Panc1 (cell line): ENCODE measurements around the gene PHOSPHO2. TPM values are rescaled to one million over a fixed set of nuclear protein-coding genes. Genes with fewer than 3 reads are reported as not detected.
A peak's percentile ranks its signal among the peaks of the same experiment; 100 is the strongest.

Experiments used
- ATAC-seq: fragments of 200-7000 bp; cut with Tn5 transposase; 2 replicates; pipeline ENCODE4 v1.9.1; 2020; ENCODE audit warnings: mild to moderate bottlenecking, moderate library complexity
- BruUV-seq: library from RNA; stranded (reverse); fragments of 400-500 nt; replicated peaks from 2 replicates; lab custom pipeline; 2021; lab: Mats Ljungman, UMichigan
- CTCF ChIA-PET: fragments of 300-600 bp; sonication (Branson Sonifier 250); formaldehyde crosslinking; loops from one replicate; lab custom pipeline; 2022; ENCODE audit warnings: antibody characterized with exemption; lab: Charles Lee
- POLR2A ChIA-PET: fragments of 300-600 bp; sonication (Branson Sonifier 250); formaldehyde crosslinking; loops from one replicate; lab custom pipeline; 2022; ENCODE audit warnings: antibody characterized with exemption; lab: Charles Lee
- DNase-seq: peaks from one replicate; pipeline ENCODE4 v3.0.0-alpha.2; 2010; ENCODE audit warnings: low read depth, low spot score
- H3K27ac ChIP-seq: 2 replicates; pipeline ENCODE4 v1.5.1; 2011; ENCODE audit warnings: mild to moderate bottlenecking, low read length, inconsistent platforms
- H3K27me3 ChIP-seq: fragments of 200-500 bp; sonication (Bioruptor generic); 2 replicates; pipeline ENCODE4 v1.6.0; 2014; ENCODE audit warnings: low read length, inconsistent platforms; ENCODE audit not compliant: control insufficient read depth, insufficient read depth
- H3K36me3 ChIP-seq: fragments of 200-500 bp; sonication (Bioruptor generic); 2 replicates; pipeline ENCODE4 v1.5.1; 2014; ENCODE audit warnings: inconsistent platforms, mild to moderate bottlenecking, low read length, moderate library complexity; ENCODE audit not compliant: control insufficient read depth, insufficient read depth
- H3K4me1 ChIP-seq: 2 replicates; pipeline ENCODE4 v1.5.1; 2011; ENCODE audit warnings: inconsistent platforms, mild to moderate bottlenecking, low read length, moderate library complexity; ENCODE audit not compliant: control insufficient read depth, insufficient read depth
- H3K4me3 ChIP-seq, 2 experiments: 2 replicates each; pipeline ENCODE4 v1.5.1; 2011 to 2012; ENCODE audit warnings: low read depth in 2 of 2, low read length in 2 of 2, mild to moderate bottlenecking in 2 of 2, inconsistent platforms in 1 of 2, moderate library complexity in 1 of 2
- H3K9me3 ChIP-seq: fragments of 200-500 bp; sonication (Bioruptor generic); 2 replicates; pipeline ENCODE4 v1.5.1; 2014; ENCODE audit warnings: low read depth, mild to moderate bottlenecking, inconsistent platforms, low read length, moderate library complexity; ENCODE audit not compliant: control insufficient read depth, insufficient read depth
- POLR2AphosphoS5 ChIP-seq: IDR thresholded peaks from 2 replicates; pipeline ENCODE4 v1.6.1; 2012; ENCODE audit warnings: mild to moderate bottlenecking, low read depth, low read length, moderate library complexity
- SIN3A ChIP-seq: IDR thresholded peaks from 2 replicates; pipeline ENCODE4 v1.6.1; 2012; ENCODE audit warnings: low read depth, mild to moderate bottlenecking, low read length, moderate library complexity, borderline replicate concordance; ENCODE audit not compliant: insufficient read depth
- TCF7L2 ChIP-seq: IDR thresholded peaks from 2 replicates; pipeline ENCODE4 v1.6.1; 2011; ENCODE audit warnings: mild to moderate bottlenecking, low read depth, low read length, inconsistent platforms
- in situ Hi-C: cut with HindIII; loops from 2 replicates; pipeline ENCODE4 v1.10.0; 2016; ENCODE audit warnings: low sequenced_read_pairs, low pct_unique_long_range_greater_than_20kb
- intact Hi-C: fragments of 100-400 bp; cut with micrococcal nuclease; formaldehyde crosslinking; loops from one replicate; pipeline ENCODE4 v1.10.0; 2022; ENCODE audit not compliant: unreplicated experiment
- total RNA-seq: library from RNA; stranded (reverse); gene quantifications from one replicate; pipeline ENCODE4 v1.2.1, GENCODE V29; 2021; ENCODE audit not compliant: unreplicated experiment
- TF ChIP-seq, protein P1 (sequence below): fragments of 450-650 bp; IDR thresholded peaks from 2 replicates; pipeline ENCODE4 v1.5.1; 2017; ENCODE audit warnings: mild to moderate bottlenecking
- TF ChIP-seq, protein P2 (sequence below), 2 experiments: IDR thresholded peaks; 2 replicates each; pipeline ENCODE4 v1.6.1; 2011 to 2012; ENCODE audit warnings: low read depth in 2 of 2, control low read depth in 1 of 2, low read length in 1 of 2, mild to moderate bottlenecking in 1 of 2, moderate library complexity in 1 of 2; ENCODE audit not compliant: insufficient read depth in 1 of 2

PHOSPHO2 gene
- total RNA-seq, 1 experiment from 2014 or later = 6.2 TPM

DNA sequence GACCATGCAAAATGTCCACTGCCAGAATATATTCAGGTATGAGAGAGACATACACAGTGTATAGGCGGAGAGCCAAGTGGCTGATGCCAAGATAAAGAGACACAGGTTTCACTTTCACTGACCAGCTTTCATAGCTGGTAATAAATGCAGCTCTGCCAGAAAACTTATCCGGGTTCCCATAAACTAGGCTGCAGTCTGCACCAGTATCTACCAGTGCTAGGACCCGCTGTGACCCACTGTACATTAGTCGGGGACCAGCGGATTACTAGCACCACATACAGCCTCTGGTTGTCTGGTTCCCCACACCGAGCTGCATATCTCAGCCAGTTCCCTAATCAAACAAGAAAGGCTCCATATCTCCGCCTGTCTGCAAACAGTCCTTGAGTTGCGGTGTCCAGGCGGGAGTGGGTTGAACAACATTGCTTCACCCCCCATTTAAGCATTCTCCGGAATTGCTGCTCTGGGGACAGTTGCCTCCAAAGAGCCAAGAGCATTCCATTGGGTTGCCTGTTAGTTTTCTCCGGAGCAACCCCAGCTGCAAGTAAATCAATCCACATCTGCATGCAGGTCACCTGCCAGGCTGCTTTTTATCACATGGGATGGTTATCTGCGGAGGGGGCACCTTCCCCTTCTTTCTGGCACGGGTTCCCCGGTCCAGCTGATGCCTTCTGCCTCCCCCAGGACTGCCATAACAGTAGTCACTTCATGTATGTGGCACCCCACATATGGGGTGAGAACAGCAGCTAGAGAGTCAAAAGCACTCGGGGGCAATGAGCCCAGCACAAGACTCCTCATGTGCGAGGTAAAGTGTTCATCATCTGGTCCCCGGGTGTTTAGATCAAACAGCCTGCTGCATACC is 21.3 kb downstream of the PHOSPHO2 start:
- CTCF ChIA-PET = interaction anchor here (0.6 kb wide), 1 partner anchor 147 kb away, joined by 4 read pairs; no protein-coding TSS in a partner anchor
- Histone ChIP-seq H3K4me1 (peaks cover 14% of the 10 kb centered on the region; the same call in 1 of the 2 replicates), H3K36me3 (no peaks in the 10 kb centered on the region), H3K4me3 (peak overlapping the region; percentile 14 to 18), H3K9me3 (no peaks in the 10 kb centered on the region), H3K27ac (no peak overlapping the region), H3K27me3 (no peaks in the 10 kb centered on the region)
- DNase-seq (no peak), ATAC-seq (peak; percentile 59)
- in situ Hi-C loops (no loop called here), intact Hi-C loops (no loop called here)
- POLR2A ChIA-PET = no interaction called here
- no TSS peak for BruUV-seq
- TF ChIP-seq, protein P1, sequence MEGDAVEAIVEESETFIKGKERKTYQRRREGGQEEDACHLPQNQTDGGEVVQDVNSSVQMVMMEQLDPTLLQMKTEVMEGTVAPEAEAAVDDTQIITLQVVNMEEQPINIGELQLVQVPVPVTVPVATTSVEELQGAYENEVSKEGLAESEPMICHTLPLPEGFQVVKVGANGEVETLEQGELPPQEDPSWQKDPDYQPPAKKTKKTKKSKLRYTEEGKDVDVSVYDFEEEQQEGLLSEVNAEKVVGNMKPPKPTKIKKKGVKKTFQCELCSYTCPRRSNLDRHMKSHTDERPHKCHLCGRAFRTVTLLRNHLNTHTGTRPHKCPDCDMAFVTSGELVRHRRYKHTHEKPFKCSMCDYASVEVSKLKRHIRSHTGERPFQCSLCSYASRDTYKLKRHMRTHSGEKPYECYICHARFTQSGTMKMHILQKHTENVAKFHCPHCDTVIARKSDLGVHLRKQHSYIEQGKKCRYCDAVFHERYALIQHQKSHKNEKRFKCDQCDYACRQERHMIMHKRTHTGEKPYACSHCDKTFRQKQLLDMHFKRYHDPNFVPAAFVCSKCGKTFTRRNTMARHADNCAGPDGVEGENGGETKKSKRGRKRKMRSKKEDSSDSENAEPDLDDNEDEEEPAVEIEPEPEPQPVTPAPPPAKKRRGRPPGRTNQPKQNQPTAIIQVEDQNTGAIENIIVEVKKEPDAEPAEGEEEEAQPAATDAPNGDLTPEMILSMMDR = no peak
- TF ChIP-seq POLR2AphosphoS5 = no peak
- TF ChIP-seq, protein P2, sequence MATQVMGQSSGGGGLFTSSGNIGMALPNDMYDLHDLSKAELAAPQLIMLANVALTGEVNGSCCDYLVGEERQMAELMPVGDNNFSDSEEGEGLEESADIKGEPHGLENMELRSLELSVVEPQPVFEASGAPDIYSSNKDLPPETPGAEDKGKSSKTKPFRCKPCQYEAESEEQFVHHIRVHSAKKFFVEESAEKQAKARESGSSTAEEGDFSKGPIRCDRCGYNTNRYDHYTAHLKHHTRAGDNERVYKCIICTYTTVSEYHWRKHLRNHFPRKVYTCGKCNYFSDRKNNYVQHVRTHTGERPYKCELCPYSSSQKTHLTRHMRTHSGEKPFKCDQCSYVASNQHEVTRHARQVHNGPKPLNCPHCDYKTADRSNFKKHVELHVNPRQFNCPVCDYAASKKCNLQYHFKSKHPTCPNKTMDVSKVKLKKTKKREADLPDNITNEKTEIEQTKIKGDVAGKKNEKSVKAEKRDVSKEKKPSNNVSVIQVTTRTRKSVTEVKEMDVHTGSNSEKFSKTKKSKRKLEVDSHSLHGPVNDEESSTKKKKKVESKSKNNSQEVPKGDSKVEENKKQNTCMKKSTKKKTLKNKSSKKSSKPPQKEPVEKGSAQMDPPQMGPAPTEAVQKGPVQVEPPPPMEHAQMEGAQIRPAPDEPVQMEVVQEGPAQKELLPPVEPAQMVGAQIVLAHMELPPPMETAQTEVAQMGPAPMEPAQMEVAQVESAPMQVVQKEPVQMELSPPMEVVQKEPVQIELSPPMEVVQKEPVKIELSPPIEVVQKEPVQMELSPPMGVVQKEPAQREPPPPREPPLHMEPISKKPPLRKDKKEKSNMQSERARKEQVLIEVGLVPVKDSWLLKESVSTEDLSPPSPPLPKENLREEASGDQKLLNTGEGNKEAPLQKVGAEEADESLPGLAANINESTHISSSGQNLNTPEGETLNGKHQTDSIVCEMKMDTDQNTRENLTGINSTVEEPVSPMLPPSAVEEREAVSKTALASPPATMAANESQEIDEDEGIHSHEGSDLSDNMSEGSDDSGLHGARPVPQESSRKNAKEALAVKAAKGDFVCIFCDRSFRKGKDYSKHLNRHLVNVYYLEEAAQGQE (IDR thresholded peaks at IDR 0.05; ENCODE audit: insufficient read depth in 1 of 2, low read depth in 2 of 2, low read length in 1 of 2) = no peak
- no peak for TF ChIP-seq TCF7L2
- TF ChIP-seq SIN3A = no peak

DNA sequence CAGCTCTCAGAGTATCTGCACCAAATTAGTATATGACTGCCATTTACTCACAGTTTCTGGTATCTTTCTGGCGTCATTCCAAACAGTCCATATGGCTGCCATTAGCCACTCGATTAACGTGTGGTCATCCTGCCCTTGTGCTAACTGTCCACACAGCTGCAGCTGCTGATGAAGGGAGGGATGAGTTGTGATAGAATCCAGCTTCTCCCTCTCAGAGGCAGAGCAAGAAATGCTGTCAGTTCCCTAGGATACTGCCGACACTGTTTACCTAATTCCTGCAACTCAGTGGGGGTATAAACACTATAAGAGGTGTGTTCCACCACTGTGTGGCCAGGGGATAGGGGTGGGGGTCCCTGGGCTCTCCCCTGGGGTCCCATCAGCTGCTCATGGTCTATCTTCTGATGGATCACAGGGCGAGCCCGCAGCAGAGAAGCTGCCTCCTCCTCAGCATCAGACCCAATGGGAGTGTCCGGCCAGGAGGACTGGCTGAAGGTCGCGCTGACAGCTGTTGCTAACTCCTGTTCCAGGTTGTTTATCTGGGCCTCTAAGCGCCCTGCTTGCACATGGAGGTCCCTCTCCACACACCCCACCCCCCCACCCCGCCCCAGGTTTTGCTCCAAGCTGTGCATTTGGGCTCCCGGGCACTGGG is 22.1 kb downstream of the PHOSPHO2 start:
- peak; percentile 22; the same call in 1 of the 2 replicates for ATAC-seq
- in situ Hi-C loops (no loop called here), intact Hi-C loops (no loop called here)
- H3K4me3 ChIP-seq = no peak overlapping the region
- peaks cover 14% of the 10 kb centered on the region; the same call in 1 of the 2 replicates for H3K4me1 ChIP-seq
- ChIA-PET CTCF (interaction anchor here (0.5 kb wide), 2 partner anchors 38 to 264 kb away, joined by 3 to 11 read pairs; no protein-coding TSS in a partner anchor), POLR2A (no interaction called here)
- H3K36me3 ChIP-seq = no peaks in the 10 kb centered on the region
- no peak overlapping the region for H3K27ac ChIP-seq
- DNase-seq = no peak
- H3K27me3 ChIP-seq = no peaks in the 10 kb centered on the region
- BruUV-seq = no TSS peak
- no peaks in the 10 kb centered on the region for H3K9me3 ChIP-seq
- TF ChIP-seq TCF7L2 = no peak
- TF ChIP-seq, protein P1 = no peak
- TF ChIP-seq POLR2AphosphoS5 = no peak
- TF ChIP-seq SIN3A = no peak
- TF ChIP-seq, protein P2 (IDR thresholded peaks at IDR 0.05; ENCODE audit: insufficient read depth in 1 of 2, low read depth in 2 of 2, low read length in 1 of 2) = no peak
